OCI-LY3 (cell line): ENCODE measurements around the gene BCAN.

ENCODE experiments used
- H2AFZ ChIP-seq: fragments of 200-600, 300-600 bp; shearing (Covaris generic); 2 replicates; pipeline ENCODE4 v1.6.0; 2014; ENCODE audit warnings: antibody characterized with exemption, low read depth, low read length
- H3K27ac ChIP-seq: fragments of 200-600, 300-600 bp; sonication (generic); 2 replicates; pipeline ENCODE4 v1.5.1; 2014; ENCODE audit warnings: mild to moderate bottlenecking, low read length, moderate library complexity, mixed read lengths
- H3K27me3 ChIP-seq: fragments of 200-600, 300-600 bp; sonication (generic); 2 replicates; pipeline ENCODE4 v1.6.1; 2014; ENCODE audit warnings: low read depth, low read length, mixed read lengths
- H3K36me3 ChIP-seq: fragments of 200-600, 300-600 bp; sonication (generic); replicated peaks from 2 replicates; pipeline ENCODE3; 2014; ENCODE audit warnings: low read depth, low read length, mixed read lengths
- H3K4me1 ChIP-seq: fragments of 300-600, 200-600 bp; sonication (generic); 2 replicates; pipeline ENCODE4 v1.6.1; 2014; ENCODE audit warnings: low read length, mixed read lengths
- H3K4me2 ChIP-seq: fragments of 200-600, 300-600 bp; sonication (generic); 2 replicates; pipeline ENCODE4 v1.6.1; 2014; ENCODE audit warnings: low read length, mixed read lengths
- H3K4me3 ChIP-seq: fragments of 300-600, 200-600 bp; sonication (generic); 2 replicates; pipeline ENCODE4 v1.5.1; 2014; ENCODE audit warnings: antibody characterized with exemption, mild to moderate bottlenecking, low read length, moderate library complexity
- H3K79me2 ChIP-seq: fragments of 300-600, 200-600 bp; shearing (Covaris generic); 2 replicates; pipeline ENCODE4 v1.6.1; 2014; ENCODE audit warnings: mild to moderate bottlenecking, low read length, mixed read lengths
- H3K9ac ChIP-seq: fragments of 300-600, 200-600 bp; shearing (Covaris generic); 2 replicates; pipeline ENCODE4 v1.6.0; 2014; ENCODE audit warnings: mild to moderate bottlenecking, low read length, moderate library complexity
- H3K9me3 ChIP-seq: fragments of 200-600, 300-600 bp; shearing (Covaris generic); 2 replicates; pipeline ENCODE4 v1.6.1; 2014; ENCODE audit warnings: low read length, mixed read lengths; ENCODE audit not compliant: insufficient read depth
- H4K20me1 ChIP-seq: fragments of 200-600, 300-600 bp; sonication (generic); 2 replicates; pipeline ENCODE4 v1.6.1; 2016; ENCODE audit warnings: low read length, mixed read lengths; ENCODE audit not compliant: insufficient read depth
- CTCF ChIP-seq: fragments of 200-600, 300-600 bp; sonication (generic); IDR thresholded peaks from 2 replicates; pipeline ENCODE4 v1.5.1; 2014; ENCODE audit warnings: antibody characterized with exemption, low read length, low read depth
- EZH2phosphoT487 ChIP-seq: fragments of 200-600 bp; shearing (Covaris generic); IDR thresholded peaks from 2 replicates; pipeline ENCODE4 v1.6.1; 2018; ENCODE audit warnings: antibody characterized with exemption, mixed run types, low read depth

BCAN gene

GRCh38 chr1:156665539-156665938 lies 23.6 kb downstream of the BCAN start:
- Histone ChIP-seq H3K9me3 (no peaks in the 10 kb centered on the region), H3K79me2 (no peaks in the 10 kb centered on the region), H3K27me3 (peaks cover 26% of the 10 kb centered on the region), H2AFZ (no peak overlapping the region), H3K27ac (no peak overlapping the region), H4K20me1 (no peaks in the 10 kb centered on the region), H3K36me3 (no peaks in the 10 kb centered on the region), H3K4me3 (no peak overlapping the region), H3K4me1 (peaks cover 40% of the 10 kb centered on the region), H3K9ac (no peak overlapping the region), H3K4me2 (no peak overlapping the region)
- TF ChIP-seq EZH2phosphoT487 (no peak), CTCF (no peak)

GRCh38 chr1:156666862-156667609 lies 25.1 kb downstream of the BCAN start:
- H3K27ac ChIP-seq = no peak overlapping the region
- H3K9ac ChIP-seq = no peak overlapping the region
- H3K36me3 ChIP-seq = no peaks in the 10 kb centered on the region
- H3K4me2 ChIP-seq = no peak overlapping the region
- H3K4me3 ChIP-seq = no peak overlapping the region
- TF ChIP-seq EZH2phosphoT487 (no peak), CTCF (no peak)
- H3K9me3 ChIP-seq = no peaks in the 10 kb centered on the region
- H3K4me1 ChIP-seq = peaks cover 25% of the 10 kb centered on the region
- H4K20me1 ChIP-seq = no peaks in the 10 kb centered on the region
- H2AFZ ChIP-seq = no peak overlapping the region
- H3K27me3 ChIP-seq = peaks cover 37% of the 10 kb centered on the region
- no peaks in the 10 kb centered on the region for H3K79me2 ChIP-seq

GRCh38 chr1:156667610-156667967 lies 25.7 kb downstream of the BCAN start:
- no peak overlapping the region for H2AFZ ChIP-seq
- no peak overlapping the region for H3K27ac ChIP-seq
- no peaks in the 10 kb centered on the region for H4K20me1 ChIP-seq
- peaks cover 43% of the 10 kb centered on the region for H3K27me3 ChIP-seq
- no peaks in the 10 kb centered on the region for H3K9me3 ChIP-seq
- H3K36me3 ChIP-seq = no peaks in the 10 kb centered on the region
- peaks cover 19% of the 10 kb centered on the region for H3K4me1 ChIP-seq
- H3K4me2 ChIP-seq = no peak overlapping the region
- H3K79me2 ChIP-seq = no peaks in the 10 kb centered on the region
- no peak overlapping the region for H3K4me3 ChIP-seq
- no peak for TF ChIP-seq CTCF
- no peak overlapping the region for H3K9ac ChIP-seq

- Histone ChIP-seq H3K36me3 (no peaks in the 10 kb centered on the region), H3K4me3 (no peak overlapping the region), H3K4me2 (no peak overlapping the region), H3K79me2 (no peaks in the 10 kb centered on the region), H3K4me1 (peaks cover 14% of the 10 kb centered on the region), H2AFZ (no peak overlapping the region), H3K9me3 (no peaks in the 10 kb centered on the region), H3K27me3 (peaks cover 48% of the 10 kb centered on the region), H3K9ac (no peak overlapping the region), H4K20me1 (no peaks in the 10 kb centered on the region), H3K27ac (no peak overlapping the region)
- TF ChIP-seq EZH2phosphoT487 (no peak), CTCF (no peak)
Observed at GRCh38 chr1:156667968-156668709, 26.2 kb downstream of the BCAN start.
